Neural crest cell (in vitro differentiated cells): ENCODE results near the gene CCDC148. TPM values are rescaled to one million over a fixed set of nuclear protein-coding genes. Genes with fewer than 3 reads are reported as not detected.

Experiments used
- DNase-seq: peaks from one replicate; pipeline ENCODE4 v3.0.0; 2021; ENCODE audit warnings: low read depth, mixed read lengths, low spot score
- H3K27ac Mint-ChIP-seq: one replicate; pipeline ENCODE4 v1.8.0; 2021; ENCODE audit warnings: mild to moderate bottlenecking, mixed read lengths; ENCODE audit not compliant: unreplicated experiment
- H3K27me3 Mint-ChIP-seq: 2 replicates; pipeline ENCODE4 v1.8.0; 2021; ENCODE audit warnings: low read depth, mild to moderate bottlenecking, mixed read lengths
- H3K36me3 Mint-ChIP-seq: 2 replicates; pipeline ENCODE4 v1.8.0; 2021; ENCODE audit warnings: low read depth, mild to moderate bottlenecking, mixed read lengths
- H3K4me1 Mint-ChIP-seq: 2 replicates; pipeline ENCODE4 v1.8.0; 2021; ENCODE audit warnings: mixed read lengths
- H3K4me3 Mint-ChIP-seq: one replicate; pipeline ENCODE4 v1.8.0; 2021; ENCODE audit warnings: mild to moderate bottlenecking, mixed read lengths
- H3K9me3 Mint-ChIP-seq: 2 replicates; pipeline ENCODE4 v1.8.0; 2021; ENCODE audit warnings: mixed read lengths
- total RNA-seq: library from RNA; stranded (reverse); gene quantifications from 2 replicates; pipeline ENCODE4 v1.2.1, GENCODE V29; 2021
- TF ChIP-seq, protein P1 (sequence below): fragments of 200-600 bp; sonication (generic); conservative IDR thresholded peaks from 2 replicates; pipeline ENCODE4 v1.5.0; 2021; ENCODE audit warnings: antibody characterized with exemption, mild to moderate bottlenecking

The CCDC148 gene
- total RNA-seq, 1 donor from 2014 or later = 1.8 TPM

GRCh38 chr2:158124896-158125295 is 331.7 kb downstream of the CCDC148 start:
- H3K27ac Mint-ChIP-seq = no peak overlapping the region
- H3K36me3 Mint-ChIP-seq = no peaks in the 10 kb centered on the region
- no peak overlapping the region for H3K4me3 Mint-ChIP-seq
- no peaks in the 10 kb centered on the region for H3K4me1 Mint-ChIP-seq
- no peaks in the 10 kb centered on the region for H3K9me3 Mint-ChIP-seq
- no peak for DNase-seq
- TF ChIP-seq, protein P1, sequence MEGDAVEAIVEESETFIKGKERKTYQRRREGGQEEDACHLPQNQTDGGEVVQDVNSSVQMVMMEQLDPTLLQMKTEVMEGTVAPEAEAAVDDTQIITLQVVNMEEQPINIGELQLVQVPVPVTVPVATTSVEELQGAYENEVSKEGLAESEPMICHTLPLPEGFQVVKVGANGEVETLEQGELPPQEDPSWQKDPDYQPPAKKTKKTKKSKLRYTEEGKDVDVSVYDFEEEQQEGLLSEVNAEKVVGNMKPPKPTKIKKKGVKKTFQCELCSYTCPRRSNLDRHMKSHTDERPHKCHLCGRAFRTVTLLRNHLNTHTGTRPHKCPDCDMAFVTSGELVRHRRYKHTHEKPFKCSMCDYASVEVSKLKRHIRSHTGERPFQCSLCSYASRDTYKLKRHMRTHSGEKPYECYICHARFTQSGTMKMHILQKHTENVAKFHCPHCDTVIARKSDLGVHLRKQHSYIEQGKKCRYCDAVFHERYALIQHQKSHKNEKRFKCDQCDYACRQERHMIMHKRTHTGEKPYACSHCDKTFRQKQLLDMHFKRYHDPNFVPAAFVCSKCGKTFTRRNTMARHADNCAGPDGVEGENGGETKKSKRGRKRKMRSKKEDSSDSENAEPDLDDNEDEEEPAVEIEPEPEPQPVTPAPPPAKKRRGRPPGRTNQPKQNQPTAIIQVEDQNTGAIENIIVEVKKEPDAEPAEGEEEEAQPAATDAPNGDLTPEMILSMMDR = no peak
- H3K27me3 Mint-ChIP-seq = no peaks in the 10 kb centered on the region

Other genes with a start within 250 kb of the CCDC148 start
- gene PKP4, start 199 bp upstream of the CCDC148 start, total RNA-seq = 42.7 and 52.7 TPM in 2 replicates